Panc1 (cell line): ENCODE results near the gene ATP6V0D1. TPM values are rescaled to one million over a fixed set of nuclear protein-coding genes. Genes with fewer than 3 reads are reported as not detected.

ENCODE experiments used
- ATAC-seq: fragments of 200-7000 bp; cut with Tn5 transposase; 2 replicates; pipeline ENCODE4 v1.9.1; 2020; ENCODE audit warnings: mild to moderate bottlenecking, moderate library complexity
- BruUV-seq: library from RNA; stranded (reverse); fragments of 400-500 nt; replicated peaks from 2 replicates; lab custom pipeline; 2021; lab: Mats Ljungman, UMichigan
- CTCF ChIA-PET: fragments of 300-600 bp; sonication (Branson Sonifier 250); formaldehyde crosslinking; loops from one replicate; lab custom pipeline; 2022; ENCODE audit warnings: antibody characterized with exemption; lab: Charles Lee
- POLR2A ChIA-PET: fragments of 300-600 bp; sonication (Branson Sonifier 250); formaldehyde crosslinking; loops from one replicate; lab custom pipeline; 2022; ENCODE audit warnings: antibody characterized with exemption; lab: Charles Lee
- DNase-seq: peaks from one replicate; pipeline ENCODE4 v3.0.0-alpha.2; 2010; ENCODE audit warnings: low read depth, low spot score
- H3K27ac ChIP-seq: 2 replicates; pipeline ENCODE4 v1.5.1; 2011; ENCODE audit warnings: mild to moderate bottlenecking, low read length, inconsistent platforms
- H3K27me3 ChIP-seq: fragments of 200-500 bp; sonication (Bioruptor generic); 2 replicates; pipeline ENCODE4 v1.6.0; 2014; ENCODE audit warnings: low read length, inconsistent platforms; ENCODE audit not compliant: control insufficient read depth, insufficient read depth
- H3K36me3 ChIP-seq: fragments of 200-500 bp; sonication (Bioruptor generic); 2 replicates; pipeline ENCODE4 v1.5.1; 2014; ENCODE audit warnings: inconsistent platforms, mild to moderate bottlenecking, low read length, moderate library complexity; ENCODE audit not compliant: control insufficient read depth, insufficient read depth
- H3K4me1 ChIP-seq: 2 replicates; pipeline ENCODE4 v1.5.1; 2011; ENCODE audit warnings: inconsistent platforms, mild to moderate bottlenecking, low read length, moderate library complexity; ENCODE audit not compliant: control insufficient read depth, insufficient read depth
- H3K4me3 ChIP-seq, 2 experiments: 2 replicates each; pipeline ENCODE4 v1.5.1; 2011 to 2012; ENCODE audit warnings: low read depth in 2 of 2, low read length in 2 of 2, mild to moderate bottlenecking in 2 of 2, inconsistent platforms in 1 of 2, moderate library complexity in 1 of 2
- H3K9me3 ChIP-seq: fragments of 200-500 bp; sonication (Bioruptor generic); 2 replicates; pipeline ENCODE4 v1.5.1; 2014; ENCODE audit warnings: low read depth, mild to moderate bottlenecking, inconsistent platforms, low read length, moderate library complexity; ENCODE audit not compliant: control insufficient read depth, insufficient read depth
- POLR2AphosphoS5 ChIP-seq: IDR thresholded peaks from 2 replicates; pipeline ENCODE4 v1.6.1; 2012; ENCODE audit warnings: mild to moderate bottlenecking, low read depth, low read length, moderate library complexity
- SIN3A ChIP-seq: IDR thresholded peaks from 2 replicates; pipeline ENCODE4 v1.6.1; 2012; ENCODE audit warnings: low read depth, mild to moderate bottlenecking, low read length, moderate library complexity, borderline replicate concordance; ENCODE audit not compliant: insufficient read depth
- TCF7L2 ChIP-seq: IDR thresholded peaks from 2 replicates; pipeline ENCODE4 v1.6.1; 2011; ENCODE audit warnings: mild to moderate bottlenecking, low read depth, low read length, inconsistent platforms
- in situ Hi-C: cut with HindIII; loops from 2 replicates; pipeline ENCODE4 v1.10.0; 2016; ENCODE audit warnings: low sequenced_read_pairs, low pct_unique_long_range_greater_than_20kb
- intact Hi-C: fragments of 100-400 bp; cut with micrococcal nuclease; formaldehyde crosslinking; loops from one replicate; pipeline ENCODE4 v1.10.0; 2022; ENCODE audit not compliant: unreplicated experiment
- total RNA-seq: library from RNA; stranded (reverse); gene quantifications from one replicate; pipeline ENCODE4 v1.2.1, GENCODE V29; 2021; ENCODE audit not compliant: unreplicated experiment
- TF ChIP-seq, protein P1 (sequence below), 2 experiments: IDR thresholded peaks; 2 replicates each; pipeline ENCODE4 v1.6.1; 2011 to 2012; ENCODE audit warnings: low read depth in 2 of 2, control low read depth in 1 of 2, low read length in 1 of 2, mild to moderate bottlenecking in 1 of 2, moderate library complexity in 1 of 2; ENCODE audit not compliant: insufficient read depth in 1 of 2
- TF ChIP-seq, protein P2 (sequence below): fragments of 450-650 bp; IDR thresholded peaks from 2 replicates; pipeline ENCODE4 v1.5.1; 2017; ENCODE audit warnings: mild to moderate bottlenecking

ATP6V0D1 gene
- total RNA-seq, 1 experiment from 2014 or later, result 70.8 TPM

DNA sequence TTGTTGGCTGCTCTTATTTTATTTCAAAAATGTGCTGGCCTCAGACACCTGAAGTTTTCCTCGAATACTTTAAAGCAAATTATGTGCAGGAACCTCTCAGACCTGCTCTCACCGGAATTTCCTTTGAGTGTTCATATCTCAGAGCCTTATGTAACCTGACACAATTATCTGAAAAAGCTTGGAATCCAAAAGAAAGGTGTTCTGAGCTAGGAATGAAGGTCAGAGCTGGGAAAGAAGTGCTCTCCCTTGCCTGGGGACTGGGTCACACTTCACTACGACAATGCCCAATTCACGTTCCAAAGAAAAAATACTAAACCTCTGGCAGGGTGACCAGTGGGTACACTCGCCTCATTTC lies 56.7 kb downstream of the ATP6V0D1 start:
- H3K4me1 ChIP-seq, result no peaks in the 10 kb centered on the region
- no peak for DNase-seq
- intact Hi-C loops, result no loop called here
- H3K36me3 ChIP-seq, result no peaks in the 10 kb centered on the region
- no peaks in the 10 kb centered on the region for H3K9me3 ChIP-seq
- ChIA-PET CTCF (no interaction called here), POLR2A (no interaction called here)
- no peak for TF ChIP-seq SIN3A
- TF ChIP-seq, protein P1, sequence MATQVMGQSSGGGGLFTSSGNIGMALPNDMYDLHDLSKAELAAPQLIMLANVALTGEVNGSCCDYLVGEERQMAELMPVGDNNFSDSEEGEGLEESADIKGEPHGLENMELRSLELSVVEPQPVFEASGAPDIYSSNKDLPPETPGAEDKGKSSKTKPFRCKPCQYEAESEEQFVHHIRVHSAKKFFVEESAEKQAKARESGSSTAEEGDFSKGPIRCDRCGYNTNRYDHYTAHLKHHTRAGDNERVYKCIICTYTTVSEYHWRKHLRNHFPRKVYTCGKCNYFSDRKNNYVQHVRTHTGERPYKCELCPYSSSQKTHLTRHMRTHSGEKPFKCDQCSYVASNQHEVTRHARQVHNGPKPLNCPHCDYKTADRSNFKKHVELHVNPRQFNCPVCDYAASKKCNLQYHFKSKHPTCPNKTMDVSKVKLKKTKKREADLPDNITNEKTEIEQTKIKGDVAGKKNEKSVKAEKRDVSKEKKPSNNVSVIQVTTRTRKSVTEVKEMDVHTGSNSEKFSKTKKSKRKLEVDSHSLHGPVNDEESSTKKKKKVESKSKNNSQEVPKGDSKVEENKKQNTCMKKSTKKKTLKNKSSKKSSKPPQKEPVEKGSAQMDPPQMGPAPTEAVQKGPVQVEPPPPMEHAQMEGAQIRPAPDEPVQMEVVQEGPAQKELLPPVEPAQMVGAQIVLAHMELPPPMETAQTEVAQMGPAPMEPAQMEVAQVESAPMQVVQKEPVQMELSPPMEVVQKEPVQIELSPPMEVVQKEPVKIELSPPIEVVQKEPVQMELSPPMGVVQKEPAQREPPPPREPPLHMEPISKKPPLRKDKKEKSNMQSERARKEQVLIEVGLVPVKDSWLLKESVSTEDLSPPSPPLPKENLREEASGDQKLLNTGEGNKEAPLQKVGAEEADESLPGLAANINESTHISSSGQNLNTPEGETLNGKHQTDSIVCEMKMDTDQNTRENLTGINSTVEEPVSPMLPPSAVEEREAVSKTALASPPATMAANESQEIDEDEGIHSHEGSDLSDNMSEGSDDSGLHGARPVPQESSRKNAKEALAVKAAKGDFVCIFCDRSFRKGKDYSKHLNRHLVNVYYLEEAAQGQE (IDR thresholded peaks at IDR 0.05; ENCODE audit: insufficient read depth in 1 of 2, low read depth in 2 of 2, low read length in 1 of 2), result no peak
- no peak for TF ChIP-seq POLR2AphosphoS5
- TF ChIP-seq TCF7L2, result no peak
- TF ChIP-seq, protein P2, sequence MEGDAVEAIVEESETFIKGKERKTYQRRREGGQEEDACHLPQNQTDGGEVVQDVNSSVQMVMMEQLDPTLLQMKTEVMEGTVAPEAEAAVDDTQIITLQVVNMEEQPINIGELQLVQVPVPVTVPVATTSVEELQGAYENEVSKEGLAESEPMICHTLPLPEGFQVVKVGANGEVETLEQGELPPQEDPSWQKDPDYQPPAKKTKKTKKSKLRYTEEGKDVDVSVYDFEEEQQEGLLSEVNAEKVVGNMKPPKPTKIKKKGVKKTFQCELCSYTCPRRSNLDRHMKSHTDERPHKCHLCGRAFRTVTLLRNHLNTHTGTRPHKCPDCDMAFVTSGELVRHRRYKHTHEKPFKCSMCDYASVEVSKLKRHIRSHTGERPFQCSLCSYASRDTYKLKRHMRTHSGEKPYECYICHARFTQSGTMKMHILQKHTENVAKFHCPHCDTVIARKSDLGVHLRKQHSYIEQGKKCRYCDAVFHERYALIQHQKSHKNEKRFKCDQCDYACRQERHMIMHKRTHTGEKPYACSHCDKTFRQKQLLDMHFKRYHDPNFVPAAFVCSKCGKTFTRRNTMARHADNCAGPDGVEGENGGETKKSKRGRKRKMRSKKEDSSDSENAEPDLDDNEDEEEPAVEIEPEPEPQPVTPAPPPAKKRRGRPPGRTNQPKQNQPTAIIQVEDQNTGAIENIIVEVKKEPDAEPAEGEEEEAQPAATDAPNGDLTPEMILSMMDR, result no peak
- no peak overlapping the region for H3K27ac ChIP-seq
- no peaks in the 10 kb centered on the region; the same call in 1 of the 2 replicates for H3K27me3 ChIP-seq
- BruUV-seq, result no TSS peak
- ATAC-seq, result no peak
- no peak overlapping the region for H3K4me3 ChIP-seq
- in situ Hi-C loops, result no loop called here

DNA sequence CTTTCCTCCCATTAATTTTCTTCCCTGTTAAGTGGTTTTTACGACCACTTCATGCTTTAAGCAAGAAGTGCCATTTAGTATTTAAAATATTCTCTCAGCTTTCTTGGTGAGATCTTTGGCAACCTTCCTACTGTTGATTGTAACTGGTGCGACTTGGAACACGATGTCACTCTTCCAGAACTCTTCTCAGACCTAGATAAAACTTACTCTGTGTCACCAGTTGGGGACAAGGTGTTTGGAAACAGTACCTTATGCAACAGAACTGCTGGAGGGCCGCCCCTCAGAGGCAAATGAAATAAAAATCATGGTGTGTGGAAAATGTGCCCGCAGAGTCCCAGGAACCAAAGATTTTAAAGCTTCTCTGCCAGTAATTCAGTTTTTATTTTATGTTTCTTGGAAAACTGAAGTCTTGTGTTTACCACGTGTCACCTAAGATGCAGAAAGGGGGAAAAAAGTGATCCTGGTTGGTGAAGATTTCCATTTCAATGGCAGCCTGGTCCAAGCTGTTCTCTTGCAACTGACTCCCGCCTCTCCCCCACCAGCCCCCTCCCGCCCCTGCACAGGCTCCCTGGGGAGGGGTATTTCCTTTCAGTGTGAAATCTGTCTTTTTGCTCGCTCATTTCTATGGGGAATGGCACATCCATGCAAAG lies 57.2 kb downstream of the ATP6V0D1 start:
- no peaks in the 10 kb centered on the region for H3K4me1 ChIP-seq
- intact Hi-C loops, result no loop called here
- ATAC-seq (no peak), DNase-seq (no peak)
- POLR2A ChIA-PET, result no interaction called here
- no peak overlapping the region for H3K27ac ChIP-seq
- H3K36me3 ChIP-seq, result no peaks in the 10 kb centered on the region
- no peak overlapping the region for H3K4me3 ChIP-seq
- CTCF ChIA-PET, result no interaction called here
- no peaks in the 10 kb centered on the region for H3K9me3 ChIP-seq
- no peak for TF ChIP-seq TCF7L2
- TF ChIP-seq POLR2AphosphoS5, result no peak
- TF ChIP-seq, protein P1 (IDR thresholded peaks at IDR 0.05; ENCODE audit: insufficient read depth in 1 of 2, low read depth in 2 of 2, low read length in 1 of 2), result no peak
- TF ChIP-seq SIN3A, result no peak
- TF ChIP-seq, protein P2, result no peak
- no peaks in the 10 kb centered on the region; the same call in 1 of the 2 replicates for H3K27me3 ChIP-seq
- BruUV-seq, result no TSS peak
- in situ Hi-C loops, result no loop called here
